Erythroblast (primary cell): ENCODE results near the gene RNF175.

Experiments used
- DNase-seq, 2 experiments: peaks; one replicate each; lab custom pipeline; 2025; lab: John Stamatoyannopoulos, UW
- GATA1 ChIP-seq: IDR thresholded peaks from 2 replicates; pipeline ENCODE4 v1.6.1; 2011; ENCODE audit warnings: low read depth, mild to moderate bottlenecking, control low read depth, low read length, moderate library complexity
- POLR2A ChIP-seq: IDR thresholded peaks from 2 replicates; pipeline ENCODE4 v1.6.1; 2011; ENCODE audit warnings: mild to moderate bottlenecking, low read length

RNF175 gene

DNA sequence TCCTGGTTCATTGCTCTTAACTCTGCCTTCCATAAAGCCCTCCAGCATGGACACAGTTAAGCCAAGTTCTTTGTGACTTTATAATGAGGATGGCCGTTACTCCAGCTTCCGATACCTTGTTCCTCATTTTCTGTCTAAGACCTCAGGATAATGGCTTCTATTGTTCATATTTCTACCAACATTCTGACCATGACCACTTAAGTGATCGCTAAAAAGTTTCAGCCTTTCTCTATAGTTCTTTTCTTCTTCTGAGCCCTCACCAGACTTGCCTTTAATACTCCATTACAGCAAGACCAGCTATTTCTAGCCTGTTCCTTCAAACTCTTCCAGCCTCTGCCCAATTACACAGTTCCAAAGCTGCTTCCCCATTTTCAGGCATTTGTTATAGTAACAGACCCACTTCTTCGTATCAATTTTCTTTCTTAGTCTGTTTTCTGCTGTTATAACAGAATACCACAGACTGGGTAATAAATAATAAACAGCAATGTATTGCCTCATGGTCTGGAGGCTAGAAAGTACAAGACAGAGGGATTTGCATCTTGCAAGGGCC lies 12.3 kb downstream of the RNF175 start:
- TF ChIP-seq GATA1 = no peak
- no peak for TF ChIP-seq POLR2A
- DNase-seq = no peak

DNA sequence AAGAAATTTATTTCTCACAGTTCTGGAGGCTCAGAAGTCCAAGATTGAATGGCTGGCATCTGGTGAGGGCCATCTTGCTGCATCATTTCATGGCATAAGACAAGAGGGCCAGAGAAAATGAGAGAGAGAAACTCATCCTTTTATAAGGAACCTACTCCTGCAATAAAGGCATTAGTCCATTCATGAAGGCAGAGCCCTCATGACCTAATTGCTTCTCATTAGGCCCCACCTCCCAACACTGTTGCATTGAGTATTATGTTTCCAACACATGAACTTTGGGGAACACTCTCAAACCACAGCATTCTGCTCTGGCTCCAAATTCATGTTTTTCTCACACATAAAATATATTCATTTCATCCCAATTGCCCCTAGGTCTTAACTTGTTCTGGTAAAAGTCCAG lies 14.2 kb downstream of the RNF175 start:
- TF ChIP-seq GATA1 (no peak), POLR2A (no peak)
- no peak for DNase-seq

DNA sequence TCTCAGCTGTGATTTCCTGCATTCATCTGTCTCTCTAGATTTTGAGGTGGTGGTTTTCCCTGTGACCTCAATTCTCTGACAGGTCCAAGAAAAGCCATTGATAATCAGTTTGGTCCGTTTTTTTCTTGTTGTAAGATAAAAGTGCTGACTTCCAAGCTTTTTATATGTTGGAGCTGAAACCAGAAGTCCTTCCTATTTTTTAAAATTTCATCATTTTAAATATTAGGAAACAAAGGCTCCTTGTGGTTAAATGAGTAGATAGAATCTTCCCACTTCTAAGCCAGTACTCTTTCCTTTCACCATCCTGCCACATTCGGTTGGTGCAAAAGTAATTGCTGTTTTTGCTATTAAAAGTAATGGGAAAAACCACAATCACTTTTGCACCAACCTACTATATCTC lies 18.3 kb downstream of the RNF175 start:
- no peak for DNase-seq
- TF ChIP-seq POLR2A (no peak), GATA1 (no peak)

DNA sequence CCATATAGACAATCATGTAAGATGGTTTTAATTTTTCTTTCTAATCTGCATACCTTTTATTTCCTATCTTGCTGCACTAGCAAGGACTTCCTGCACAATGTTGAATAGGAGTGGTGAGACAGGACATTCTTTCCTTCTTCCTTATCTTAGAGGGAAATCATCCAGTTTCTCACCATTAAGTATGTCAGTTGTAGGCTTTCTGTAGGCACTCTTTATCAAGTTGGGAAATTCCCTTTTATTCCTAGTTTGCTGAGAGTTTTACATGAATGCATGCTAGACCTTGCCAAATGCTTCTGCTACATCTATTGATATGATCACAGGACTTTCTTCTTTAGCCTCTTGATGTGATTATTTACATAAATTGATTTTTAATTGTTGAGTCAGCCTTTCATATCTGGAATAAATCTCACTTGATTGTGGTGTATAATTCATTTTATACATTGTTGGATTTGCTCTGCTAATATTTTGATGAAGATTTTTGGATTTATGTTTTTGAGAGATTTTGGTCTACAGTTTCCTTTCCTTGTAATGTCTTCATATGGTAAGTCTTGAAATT lies 23.8 kb downstream of the RNF175 start:
- TF ChIP-seq POLR2A = no peak
- no peak for TF ChIP-seq GATA1
- no peak for DNase-seq

DNA sequence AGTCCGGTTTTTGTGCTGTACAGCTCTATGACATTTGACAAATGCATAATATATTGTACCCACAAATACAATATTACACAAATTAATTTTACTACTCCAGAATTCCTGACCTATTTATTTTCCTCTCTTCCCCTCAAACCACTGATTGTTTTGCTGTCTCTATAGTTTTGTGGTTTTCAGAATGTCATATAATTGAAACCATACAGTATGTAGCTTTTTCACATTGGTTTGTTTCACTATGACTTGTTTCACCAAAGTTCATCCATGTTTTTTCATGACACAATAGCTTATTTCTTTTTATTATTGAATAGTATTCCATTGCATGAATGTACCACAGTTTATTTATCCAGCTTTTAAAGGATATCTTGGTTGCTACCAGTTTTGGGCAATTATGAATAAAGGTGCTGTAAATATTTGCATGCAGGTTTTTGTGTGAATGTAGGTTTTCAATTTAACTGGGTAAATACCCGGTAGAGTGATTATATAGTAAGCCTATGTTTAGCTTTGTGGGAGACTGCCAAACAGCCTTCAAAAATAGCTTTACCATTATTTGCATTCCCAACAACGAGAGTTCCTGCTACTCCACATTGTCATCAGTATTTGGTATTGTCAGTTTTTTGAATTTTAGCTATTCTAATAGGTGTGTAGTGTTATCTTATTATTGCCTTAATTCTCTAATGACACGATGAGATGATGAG lies 25.9 kb downstream of the RNF175 start:
- DNase-seq = no peak
- TF ChIP-seq POLR2A = no peak
- TF ChIP-seq GATA1 = no peak

DNA sequence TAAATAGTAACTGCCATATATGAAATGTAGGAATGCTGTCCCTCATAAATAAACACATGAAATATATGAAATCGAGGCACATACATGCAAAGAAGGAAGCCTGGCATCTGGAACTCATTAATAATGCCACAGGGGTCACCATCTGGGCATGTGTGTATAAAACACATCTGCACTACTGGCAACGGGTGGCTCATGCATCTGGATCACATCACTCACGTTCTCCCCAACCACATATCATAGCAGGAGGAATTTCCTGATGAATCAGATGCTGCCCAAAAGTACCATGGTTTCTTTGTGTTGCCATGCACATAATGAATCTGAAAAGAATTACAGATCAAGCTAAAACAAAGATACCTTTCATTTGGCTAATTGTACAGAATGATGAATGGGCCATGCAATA lies 28.6 kb downstream of the RNF175 start:
- TF ChIP-seq GATA1 = no peak
- TF ChIP-seq POLR2A = no peak

DNA sequence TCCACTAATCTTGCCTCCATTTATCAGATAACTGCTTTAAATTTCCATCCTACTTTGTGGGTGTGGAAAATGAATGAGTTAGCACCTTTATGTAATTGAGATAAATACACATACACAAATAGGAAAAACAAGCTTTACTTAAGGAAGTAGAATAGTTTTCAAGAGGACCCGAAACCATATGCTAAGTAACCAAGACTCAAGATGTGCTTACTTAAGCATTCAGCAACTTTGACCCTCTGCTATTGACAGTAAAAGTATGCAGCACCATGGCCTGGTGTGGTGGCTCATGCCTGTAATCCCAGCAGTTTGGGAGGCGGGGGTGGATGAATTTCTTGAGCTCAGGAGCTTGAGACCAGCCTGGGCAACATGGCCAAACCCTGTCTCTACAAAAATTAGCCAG lies 29.9 kb downstream of the RNF175 start:
- no peak for DNase-seq
- TF ChIP-seq POLR2A (no peak), GATA1 (no peak)

More for the DNA sequence above, 28.6 kb downstream of the RNF175 start:
- DNase-seq = no peak

DNA sequence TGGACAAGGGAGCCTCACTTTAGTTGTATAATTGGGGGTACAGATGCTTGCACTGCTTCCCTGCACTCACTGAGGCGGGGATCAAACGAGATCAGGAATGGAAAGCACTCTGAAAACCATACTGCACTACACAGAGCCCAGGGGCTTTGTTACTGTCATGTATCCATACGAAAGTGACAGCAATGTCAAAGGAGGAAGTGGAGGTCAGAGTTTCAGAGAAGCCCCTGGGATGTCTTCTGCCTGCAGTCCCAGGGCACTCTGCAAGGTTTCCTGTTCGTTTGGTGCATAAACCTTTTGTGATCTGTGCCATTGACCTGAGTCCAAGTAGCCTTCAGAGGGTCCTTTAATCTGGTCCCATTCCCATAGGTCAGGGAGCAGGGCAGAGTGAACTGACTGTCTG lies 31.2 kb downstream of the RNF175 start:
- TF ChIP-seq POLR2A = no peak
- no peak for TF ChIP-seq GATA1
- no peak for DNase-seq

DNA sequence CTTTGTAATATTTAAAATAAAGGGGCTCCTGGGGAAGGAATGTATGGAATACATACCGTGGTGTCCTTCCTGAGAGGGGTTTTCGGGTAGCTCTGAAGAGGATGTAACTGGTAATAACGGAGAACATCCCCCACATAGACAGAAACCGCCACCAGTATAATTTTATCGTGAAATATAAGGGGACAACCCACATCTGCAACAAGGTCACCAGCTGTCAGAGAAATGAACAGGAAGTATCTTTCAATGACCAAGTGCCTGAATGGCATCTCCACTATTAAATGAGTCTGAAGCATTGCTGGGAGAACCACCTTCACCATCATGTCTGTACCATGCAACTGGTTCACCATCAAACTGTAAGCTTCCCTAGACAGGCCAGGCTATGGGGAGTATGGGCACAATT lies 31.7 kb downstream of the RNF175 start:
- DNase-seq = no peak
- TF ChIP-seq GATA1 = no peak
- TF ChIP-seq POLR2A = no peak

DNA sequence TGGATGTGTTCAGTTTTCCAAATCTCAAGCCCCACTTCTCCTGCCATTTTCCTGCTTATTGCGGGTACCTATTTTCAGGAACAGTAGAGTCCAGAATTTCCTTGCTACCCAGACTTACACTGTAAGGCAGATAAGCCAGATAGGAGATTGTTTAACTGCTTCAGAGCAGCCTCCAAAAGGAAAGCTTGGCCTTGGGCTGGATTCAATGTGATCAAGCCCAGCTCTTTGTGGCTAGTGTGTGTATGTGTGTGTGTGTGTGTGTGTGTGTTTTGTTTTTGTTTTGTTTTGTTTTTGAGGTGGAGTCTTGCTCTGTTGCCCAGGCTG lies 34.0 kb downstream of the RNF175 start:
- DNase-seq = no peak

DNA sequence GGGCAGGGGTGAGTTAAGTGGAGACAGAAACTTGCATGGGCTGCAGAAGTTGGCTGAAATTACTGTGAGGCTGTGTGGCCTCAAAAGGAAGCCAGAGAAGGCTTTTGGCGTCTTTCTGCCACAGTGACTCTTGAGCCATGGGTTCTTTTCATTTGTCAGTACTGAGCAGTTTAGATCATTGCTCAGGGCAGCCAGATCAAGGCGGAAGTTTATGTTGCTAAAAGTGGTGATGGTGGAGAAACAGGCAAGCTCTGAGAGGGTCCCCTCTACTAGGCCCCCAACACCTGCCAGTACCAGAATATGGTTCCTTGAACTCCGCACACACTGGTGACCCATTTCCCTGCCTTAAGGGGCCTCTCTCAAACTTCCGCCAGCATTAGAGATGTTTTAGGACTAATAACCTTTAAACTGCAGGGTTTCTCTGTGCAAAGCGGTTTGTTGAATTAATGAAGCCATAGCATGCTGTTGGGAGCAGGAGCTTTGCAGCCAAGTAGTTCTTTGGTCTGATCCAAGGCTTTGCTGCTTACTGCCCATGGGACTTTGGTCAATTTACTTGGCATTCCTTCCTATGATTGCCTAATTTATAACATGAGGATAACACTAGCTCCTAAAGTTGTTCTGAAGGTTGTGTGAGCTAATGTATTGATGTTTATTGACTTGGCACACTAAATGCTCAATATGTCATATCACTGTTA lies 34.5 kb downstream of the RNF175 start:
- DNase-seq = no peak
- TF ChIP-seq GATA1 (no peak), POLR2A (no peak)

More for the DNA sequence above, 34.0 kb downstream of the RNF175 start:
- TF ChIP-seq GATA1 = no peak

DNA sequence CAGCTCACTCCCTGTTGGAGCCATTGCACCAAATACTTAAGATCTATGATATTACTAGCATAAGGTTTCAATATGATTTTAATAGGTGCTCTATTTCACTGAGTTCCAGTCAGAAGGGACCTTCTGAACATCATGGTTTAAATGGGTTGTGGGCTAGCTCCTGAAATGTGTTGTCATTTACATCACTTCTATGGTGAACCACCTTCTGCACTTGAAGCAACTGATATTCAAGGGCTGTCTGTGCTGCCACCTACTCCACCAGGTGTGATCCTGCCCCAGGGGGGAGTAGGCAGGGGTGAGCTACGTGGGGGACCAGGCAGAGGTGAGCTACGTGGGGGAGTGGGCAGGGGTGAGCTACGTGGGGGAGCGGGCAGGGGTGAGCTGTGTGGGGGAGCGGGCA lies 35.2 kb downstream of the RNF175 start:
- no peak for TF ChIP-seq GATA1
- TF ChIP-seq POLR2A = no peak
- no peak for DNase-seq

DNA sequence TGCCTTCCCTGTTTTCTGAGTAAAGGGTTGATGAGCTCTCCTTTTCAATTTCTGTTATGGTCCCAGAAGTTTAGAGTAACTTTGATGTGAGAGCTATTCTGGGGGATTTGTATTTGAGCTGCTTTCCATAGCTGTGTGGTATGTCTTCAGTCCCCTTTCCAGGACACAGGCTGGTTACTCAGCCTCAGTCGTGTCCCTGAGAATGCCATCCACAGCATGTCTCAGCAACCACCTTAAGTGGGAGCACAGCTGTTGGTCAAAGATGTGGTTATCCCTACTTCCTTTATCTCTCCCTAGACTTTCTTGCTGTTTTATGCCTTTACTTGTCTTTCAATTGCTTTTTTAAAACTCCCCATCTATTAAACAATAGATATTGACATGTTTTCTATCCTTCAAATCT lies 37.8 kb downstream of the RNF175 start:
- no peak for DNase-seq
- TF ChIP-seq POLR2A (no peak), GATA1 (no peak)
